ENCODE measurements around the gene VANGL1. TPM values are rescaled to one million over a fixed set of nuclear protein-coding genes. Genes with fewer than 3 reads are reported as not detected.

VANGL1 gene
- total RNA-seq, 4 donors from 2014 or later = 9.5 to 22.2 (median 17.2) TPM

DNA sequence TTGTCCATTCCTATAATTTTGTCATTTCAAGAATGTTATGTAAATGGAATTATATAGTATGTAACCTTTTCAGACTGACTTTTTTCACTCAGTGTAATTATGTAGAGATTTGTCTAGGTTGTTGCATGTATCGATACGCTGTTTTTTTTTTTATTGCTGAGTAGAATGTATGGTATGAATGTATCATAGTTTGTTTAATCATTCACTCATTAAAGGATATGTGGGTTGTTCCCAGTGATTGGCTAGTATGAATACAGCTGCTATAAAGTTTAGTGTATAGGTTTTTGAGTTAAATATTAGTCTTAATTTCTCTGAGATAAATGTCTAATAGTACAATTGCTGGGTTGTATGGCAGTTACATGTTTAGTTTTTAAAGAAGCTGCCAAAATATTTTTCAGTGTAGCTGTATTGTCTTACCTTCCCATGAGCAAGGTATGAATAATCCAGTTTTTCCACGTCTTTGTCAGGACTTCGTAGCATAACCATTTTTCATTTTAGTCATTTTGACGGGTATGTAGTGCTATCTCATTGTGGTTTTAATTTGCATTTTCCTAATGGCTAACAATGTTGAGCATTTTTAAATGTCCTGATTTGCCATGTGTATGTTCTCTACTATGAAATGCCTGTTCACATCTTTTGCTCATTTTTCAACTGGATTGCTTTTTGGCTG is 104.4 kb downstream of the VANGL1 start:
- 56 to 63% methylated on average over 5 of the region's 5 CpGs for WGBS, 2 donors
- H3K4me3 ChIP-seq (ENCODE audit: low read depth, poor library complexity, severe bottlenecking) = no peak overlapping the region
- intact Hi-C loops (cut with DNase I; ENCODE audit: low total_unique reads) = no loop called here
- DNase-seq (ENCODE audit: low spot score in 2 of 2) = no peak
- TF ChIP-seq POLR2A (IDR thresholded peaks at IDR 0.05) = no peak
- TF ChIP-seq, protein P1, sequence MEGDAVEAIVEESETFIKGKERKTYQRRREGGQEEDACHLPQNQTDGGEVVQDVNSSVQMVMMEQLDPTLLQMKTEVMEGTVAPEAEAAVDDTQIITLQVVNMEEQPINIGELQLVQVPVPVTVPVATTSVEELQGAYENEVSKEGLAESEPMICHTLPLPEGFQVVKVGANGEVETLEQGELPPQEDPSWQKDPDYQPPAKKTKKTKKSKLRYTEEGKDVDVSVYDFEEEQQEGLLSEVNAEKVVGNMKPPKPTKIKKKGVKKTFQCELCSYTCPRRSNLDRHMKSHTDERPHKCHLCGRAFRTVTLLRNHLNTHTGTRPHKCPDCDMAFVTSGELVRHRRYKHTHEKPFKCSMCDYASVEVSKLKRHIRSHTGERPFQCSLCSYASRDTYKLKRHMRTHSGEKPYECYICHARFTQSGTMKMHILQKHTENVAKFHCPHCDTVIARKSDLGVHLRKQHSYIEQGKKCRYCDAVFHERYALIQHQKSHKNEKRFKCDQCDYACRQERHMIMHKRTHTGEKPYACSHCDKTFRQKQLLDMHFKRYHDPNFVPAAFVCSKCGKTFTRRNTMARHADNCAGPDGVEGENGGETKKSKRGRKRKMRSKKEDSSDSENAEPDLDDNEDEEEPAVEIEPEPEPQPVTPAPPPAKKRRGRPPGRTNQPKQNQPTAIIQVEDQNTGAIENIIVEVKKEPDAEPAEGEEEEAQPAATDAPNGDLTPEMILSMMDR (IDR thresholded peaks at IDR 0.05) = no peak

Other genes starting within 250 kb of the VANGL1 start
- gene CASQ2, start 126.7 kb downstream of the VANGL1 start, total RNA-seq = 1 to 10 TPM in 3 of 4 donors, under 1 TPM in 1; 0.19 to 4.9 (median 2.0) TPM
- gene NHLH2, start 199.2 kb downstream of the VANGL1 start, total RNA-seq = under 1 TPM; 0.25 to 0.88 (median 0.47) TPM

Measured in lower leg skin (tissue), 4 donors.